K562 (cell line): ENCODE measurements around the gene ICAM2. TPM values are rescaled to one million over a fixed set of nuclear protein-coding genes. Genes with fewer than 3 reads are reported as not detected.

Experiments used
- CCNT2 ChIP-seq: IDR thresholded peaks from 2 replicates; pipeline ENCODE4 v1.6.1; 2011; ENCODE audit warnings: borderline replicate concordance, low read depth, mild to moderate bottlenecking, moderate library complexity, mixed read lengths, low read length; ENCODE audit not compliant: insufficient read length; ENCODE audit errors: extremely low read depth
- CEBPG ChIP-seq, 3 experiments: fragments of 200-800 bp in 1 of 3; sonication (Bioruptor generic) in 1 of 3; sonication (generic) in 1 of 3; formaldehyde crosslinking in 1 of 3; IDR thresholded peaks in 2 of 3; conservative IDR thresholded peaks in 1 of 3; 2 replicates each; pipeline versions ENCODE4 v1.6.1 to v1.8.0; 2016 to 2022; ENCODE audit warnings: missing compliant biosample characterization in 2 of 3, missing genetic modification characterization in 2 of 3, mild to moderate bottlenecking in 1 of 3, missing genetic modification reagents in 1 of 3
- FUS ChIP-seq: fragments of 200-400 bp; formaldehyde crosslinking; optimal IDR thresholded peaks from 2 replicates; pipeline ENCODE3; 2017; ENCODE audit warnings: low read depth, low read length
- GABPA ChIP-seq: fragments of 200-800 bp; sonication (Bioruptor generic); conservative IDR thresholded peaks from 2 replicates; pipeline ENCODE4 v1.6.1; 2016; ENCODE audit warnings: low read depth, missing genetic modification characterization, missing compliant biosample characterization
- GATAD2A ChIP-seq: fragments of 450-650 bp; IDR thresholded peaks from 2 replicates; pipeline ENCODE4 v1.6.1; 2017
- IRF2 ChIP-seq: sonication (generic); formaldehyde crosslinking; IDR thresholded peaks from 2 replicates; pipeline ENCODE4 v1.8.1; 2022; ENCODE audit warnings: mild to moderate bottlenecking, missing genetic modification reagents
- RERE ChIP-seq: sonication (generic); formaldehyde crosslinking; IDR thresholded peaks from 2 replicates; pipeline ENCODE4 v1.8.0; 2023; ENCODE audit warnings: missing genetic modification reagents, mild to moderate bottlenecking, borderline replicate concordance
- RFX5 ChIP-seq: IDR thresholded peaks from 2 replicates; pipeline ENCODE4 v1.6.1; 2011; ENCODE audit warnings: low read depth, mild to moderate bottlenecking, improper control_type of control experiment, low read length
- SNRNP70 ChIP-seq: fragments of 200-400 bp; formaldehyde crosslinking; optimal IDR thresholded peaks from 2 replicates; pipeline ENCODE3; 2017; ENCODE audit warnings: low read depth, low read length
- YY1 ChIP-seq, 3 experiments: IDR thresholded peaks; 2 replicates each; pipeline ENCODE4 v1.6.1; 2011; ENCODE audit warnings: low read length in 2 of 3, mild to moderate bottlenecking in 2 of 3, moderate library complexity in 2 of 3, borderline replicate concordance in 1 of 3, control low read depth in 1 of 3, low read depth in 1 of 3; ENCODE audit not compliant: insufficient read depth in 3 of 3, insufficient replicate concordance in 2 of 3, control insufficient read depth in 1 of 3, insufficient read length in 1 of 3; ENCODE audit errors: extremely low read depth in 1 of 3
- ZBTB40 ChIP-seq, 2 experiments: fragments of 450-650 bp in 1 of 2; sonication (generic) in 1 of 2; formaldehyde crosslinking in 1 of 2; IDR thresholded peaks; 2 replicates each; pipeline versions ENCODE4 v1.7.1 to v1.9.0; 2016 to 2022; ENCODE audit warnings: inconsistent platforms in 1 of 2, mild to moderate bottlenecking in 1 of 2, missing genetic modification reagents in 1 of 2
- polyA plus RNA-seq, 8 experiments: library from polyadenylated mRNA; depleted of rRNA in 4 of 8; stranded (reverse) in 5 of 8; unstranded in 3 of 8; fragments of >200 nt; fragmentation: Nextera tagmentation in 2 of 8; fragmentation: Illumina TruSeq in 1 of 8; extraction: Ambion mirVana in 2 of 8; extraction: Trizol in 1 of 8; gene quantifications; 2 replicates each; pipeline versions ENCODE4 v1.2.1 to v1.2.3, GENCODE V29; 2011 to 2014; ENCODE audit warnings: inconsistent platforms in 1 of 8, missing spikeins in 1 of 8
- total RNA-seq, 7 experiments: library from RNA; depleted of rRNA in 6 of 7; stranded (reverse); fragments of >200 nt in 6 of 7; fragmentation: Illumina TruSeq in 2 of 7; extraction: Trizol in 2 of 7; gene quantifications; 2 replicates each; pipeline versions ENCODE4 v1.2.1 to v1.2.3, GENCODE V29; 2011 to 2021; ENCODE audit warnings: low replicate concordance in 1 of 7

ICAM2 gene
- total and polyA plus RNA-seq, 9 of the 15 experiments (the other 6 are each of a cell fraction or from before 2014, with no cell fraction given): 37.9 to 89.4 (median 60.6) TPM

GRCh38 chr17:63976702-63977101 lies 43.7 kb downstream of the ICAM2 start (continued):
- 0 out of 2 replicates have a peak, but pooled peaks have one; percentile 16 for TF ChIP-seq ZBTB40 (IDR thresholded peaks at IDR 0.05)
- no peak for TF ChIP-seq ZBTB40 (CRISPR knock-in tag; IDR thresholded peaks at IDR 0.05)
- no peak for TF ChIP-seq RERE
- peak; percentile 52; the same call in 1 of the 2 replicates for TF ChIP-seq GABPA (tag)
- no peak for TF ChIP-seq FUS
- no peak for TF ChIP-seq YY1 (IDR thresholded peaks at IDR 0.05; ENCODE audit: borderline replicate concordance in 1 of 3, control insufficient read depth in 1 of 3, extremely low read depth in 1 of 3, insufficient read depth in 3 of 3, insufficient read length in 1 of 3, insufficient replicate concordance in 2 of 3, low read depth in 1 of 3, low read length in 2 of 3)
- no peak for TF ChIP-seq RFX5
- no peak for TF ChIP-seq CCNT2
- TF ChIP-seq CEBPG (CRISPR knock-in tag; IDR thresholded peaks at IDR 0.05): no peak
- no peak for TF ChIP-seq CEBPG (tag; conservative IDR thresholded peaks at IDR 0.05 in 1 of 2, IDR thresholded peaks at IDR 0.05 in 1 of 2)
- no peak for TF ChIP-seq SNRNP70
- no peak for TF ChIP-seq IRF2 (CRISPR knock-in tag)
- TF ChIP-seq GATAD2A: no peak
